Pulmonary artery endothelial cell (primary cell): Measurements from ENCODE around the gene TMEM45A. TPM values are rescaled to one million over a fixed set of nuclear protein-coding genes. Genes with fewer than 3 reads are reported as not detected.
A peak's percentile ranks its signal among the peaks of the same experiment; 100 is the strongest.
"Not testable (repeated sequence)": the region's sequence is repeated elsewhere in the genome, so short reads cannot be mapped to it uniquely, and the experiment has no call there.

Experiments
- DNase-seq: peaks from one replicate; pipeline ENCODE4 v3.0.0-alpha.2; 2011; ENCODE audit warnings: low read depth, low spot score
- total RNA-seq: library from RNA; depleted of rRNA; stranded (reverse); fragments of >200 nt; gene quantifications from 2 replicates; pipeline ENCODE4 v1.2.3, GENCODE V29; 2014

Gene TMEM45A
- total RNA-seq, 1 donor from 2014 or later: 4.0 TPM

GRCh38 chr3:100575704-100576103 is 83.3 kb downstream of the TMEM45A start:
- no peak for DNase-seq

GRCh38 chr3:100577382-100578008 is 85.1 kb downstream of the TMEM45A start:
- no peak for DNase-seq

- DNase-seq: no peak
Measured at GRCh38 chr3:100578646-100579045, 86.2 kb downstream of the TMEM45A start.

- no peak for DNase-seq
Measured at GRCh38 chr3:100580147-100580546, 87.7 kb downstream of the TMEM45A start.

GRCh38 chr3:100581650-100582049 is 89.2 kb downstream of the TMEM45A start:
- no peak for DNase-seq

GRCh38 chr3:100582157-100582556 is 89.7 kb downstream of the TMEM45A start:
- DNase-seq: not testable (repeated sequence)

GRCh38 chr3:100584101-100584660 is 91.8 kb downstream of the TMEM45A start:
- DNase-seq: no peak

GRCh38 chr3:100586832-100587231 is 94.4 kb downstream of the TMEM45A start:
- no peak for DNase-seq

- no peak for DNase-seq
Measured at GRCh38 chr3:100588251-100588650, 95.8 kb downstream of the TMEM45A start.

GRCh38 chr3:100590114-100590839 is 97.9 kb downstream of the TMEM45A start:
- peak; percentile 40 for DNase-seq

GRCh38 chr3:100590840-100591147 is 98.4 kb downstream of the TMEM45A start:
- no peak for DNase-seq

- no peak for DNase-seq
Measured at GRCh38 chr3:100591411-100591810, 99.0 kb downstream of the TMEM45A start.

GRCh38 chr3:100600181-100601042 is 108.0 kb downstream of the TMEM45A start:
- DNase-seq: no peak

- DNase-seq: no peak
Measured at GRCh38 chr3:100602506-100603444, 110.4 kb downstream of the TMEM45A start.

GRCh38 chr3:100603469-100603868 is 111.0 kb downstream of the TMEM45A start:
- no peak for DNase-seq

GRCh38 chr3:100605358-100605757 is 112.9 kb downstream of the TMEM45A start:
- no peak for DNase-seq

GRCh38 chr3:100606894-100607512 is 114.6 kb downstream of the TMEM45A start:
- DNase-seq: no peak

- DNase-seq: no peak
Measured at GRCh38 chr3:100609305-100609704, 116.9 kb downstream of the TMEM45A start, which contains the start of gene ADGRG7. TSS of gene ADGRG7 (plus strand) at chr3:100609601. CDS start at chr3:100609857, 256 bp downstream.

- DNase-seq: no peak
Measured at GRCh38 chr3:100609963-100610362, 117.5 kb downstream of the TMEM45A start.

GRCh38 chr3:100611221-100611620 is 118.8 kb downstream of the TMEM45A start:
- DNase-seq: no peak
